Endodermal cell (in vitro differentiated cells): ENCODE results near the gene POU2AF2. TPM values are rescaled to one million over a fixed set of nuclear protein-coding genes. Genes with fewer than 3 reads are reported as not detected.

Experiments used
- DNase-seq: peaks from one replicate; pipeline ENCODE4 v3.0.0-alpha.2; 2017
- H3K27ac ChIP-seq: 2 replicates; pipeline ENCODE4 v1.5.1; 2013; ENCODE audit warnings: mild to moderate bottlenecking, low read depth, low read length, moderate library complexity
- H3K27me3 ChIP-seq: 2 replicates; pipeline ENCODE4 v1.6.1; 2013; ENCODE audit warnings: mild to moderate bottlenecking, low read length, moderate library complexity; ENCODE audit not compliant: insufficient read depth, control insufficient read depth, poor library complexity, severe bottlenecking
- H3K36me3 ChIP-seq: 2 replicates; pipeline ENCODE4 v1.7.0; 2013; ENCODE audit warnings: mild to moderate bottlenecking, low read length, moderate library complexity; ENCODE audit not compliant: control insufficient read depth, insufficient read depth
- H3K4me1 ChIP-seq: one replicate; pipeline ENCODE4 v1.7.0; 2013; ENCODE audit warnings: low read length; ENCODE audit not compliant: control insufficient read depth, insufficient read depth
- H3K4me3 ChIP-seq: 2 replicates; pipeline ENCODE4 v1.5.1; 2013; ENCODE audit warnings: mild to moderate bottlenecking, low read length, moderate library complexity
- H3K9ac ChIP-seq: 2 replicates; pipeline ENCODE4 v1.6.1; 2013; ENCODE audit warnings: mild to moderate bottlenecking, low read length, moderate library complexity; ENCODE audit not compliant: poor library complexity, severe bottlenecking; ENCODE audit errors: extremely low read depth
- H3K9me3 ChIP-seq: 2 replicates; pipeline ENCODE4 v1.6.1; 2013; ENCODE audit warnings: mild to moderate bottlenecking, low read length, moderate library complexity; ENCODE audit not compliant: control insufficient read depth
- H3K27ac Mint-ChIP-seq: 2 replicates; pipeline ENCODE4 v1.8.0; 2020; ENCODE audit warnings: mixed read lengths
- H3K27me3 Mint-ChIP-seq: 2 replicates; pipeline ENCODE4 v1.8.0; 2021; ENCODE audit warnings: mild to moderate bottlenecking, mixed read lengths; ENCODE audit not compliant: insufficient read depth
- H3K36me3 Mint-ChIP-seq: 2 replicates; pipeline ENCODE4 v1.8.0; 2020; ENCODE audit warnings: low read depth, mixed read lengths
- H3K4me1 Mint-ChIP-seq: 2 replicates; pipeline ENCODE4 v1.8.0; 2020; ENCODE audit warnings: mixed read lengths
- H3K4me3 Mint-ChIP-seq: 2 replicates; pipeline ENCODE4 v1.8.0; 2020; ENCODE audit warnings: mild to moderate bottlenecking, moderate library complexity, mixed read lengths
- H3K9me3 Mint-ChIP-seq: 2 replicates; pipeline ENCODE4 v1.8.0; 2020; ENCODE audit warnings: mild to moderate bottlenecking, mixed read lengths
- WGBS, 2 experiments: methylation state at CpG; one replicate each; pipeline versions ENCODE4 v1.1.5 to v1.1.7; 2013; ENCODE audit warnings: missing lambda C conversion rate in 2 of 2, mixed read lengths in 1 of 2; ENCODE audit not compliant: insufficient coverage in 1 of 2, insufficient read length in 1 of 2; 5-methylcytosine and 5-hydroxymethylcytosine counted together
- total RNA-seq, 2 donors: library from RNA; stranded (reverse); fragmentation: NEBNext Ultra II Directional in 1 of 2; extraction: Animal tissue kit (Norgen Biotek cat#: 25700) in 1 of 2; gene quantifications; 2 replicates in 1 of 2; 3 replicates in 1 of 2; pipeline ENCODE4 v1.2.1, GENCODE V29; 2021
- TF ChIP-seq, protein P1 (sequence below): fragments of 200-600 bp; sonication (generic); conservative IDR thresholded peaks from 2 replicates; pipeline ENCODE4 v1.5.0; 2021; ENCODE audit warnings: antibody characterized with exemption, mild to moderate bottlenecking

Gene POU2AF2
- total RNA-seq, 2 donors from 2014 or later: not detected

DNA sequence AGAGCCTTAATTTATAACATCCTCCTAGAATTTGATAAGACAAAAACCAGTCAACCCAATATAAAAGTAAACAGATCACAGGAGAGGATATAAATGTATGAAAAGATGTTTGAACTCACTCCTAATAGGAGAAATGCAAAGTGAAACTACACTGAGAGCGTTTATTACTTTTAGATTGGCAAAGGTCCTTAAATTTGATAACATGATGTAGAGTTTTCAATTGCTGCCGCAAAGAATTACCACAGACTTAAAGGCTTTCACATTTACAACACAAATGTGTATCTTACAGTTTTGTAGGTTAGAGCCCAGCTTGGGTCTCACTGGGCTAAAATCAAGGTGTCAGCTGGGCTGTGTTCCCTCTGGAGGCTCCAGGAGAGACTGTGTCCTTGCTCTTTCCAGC lies 9.1 kb upstream of the POU2AF2 start:
- H3K4me1 ChIP-seq: no peaks in the 10 kb centered on the region
- no peaks in the 10 kb centered on the region for H3K36me3 ChIP-seq
- no peak overlapping the region for H3K27ac Mint-ChIP-seq
- no peaks in the 10 kb centered on the region for H3K9me3 ChIP-seq
- H3K9me3 Mint-ChIP-seq: no peaks in the 10 kb centered on the region
- no peaks in the 10 kb centered on the region for H3K36me3 Mint-ChIP-seq
- H3K27me3 ChIP-seq: peaks cover 3% of the 10 kb centered on the region
- TF ChIP-seq, protein P1, sequence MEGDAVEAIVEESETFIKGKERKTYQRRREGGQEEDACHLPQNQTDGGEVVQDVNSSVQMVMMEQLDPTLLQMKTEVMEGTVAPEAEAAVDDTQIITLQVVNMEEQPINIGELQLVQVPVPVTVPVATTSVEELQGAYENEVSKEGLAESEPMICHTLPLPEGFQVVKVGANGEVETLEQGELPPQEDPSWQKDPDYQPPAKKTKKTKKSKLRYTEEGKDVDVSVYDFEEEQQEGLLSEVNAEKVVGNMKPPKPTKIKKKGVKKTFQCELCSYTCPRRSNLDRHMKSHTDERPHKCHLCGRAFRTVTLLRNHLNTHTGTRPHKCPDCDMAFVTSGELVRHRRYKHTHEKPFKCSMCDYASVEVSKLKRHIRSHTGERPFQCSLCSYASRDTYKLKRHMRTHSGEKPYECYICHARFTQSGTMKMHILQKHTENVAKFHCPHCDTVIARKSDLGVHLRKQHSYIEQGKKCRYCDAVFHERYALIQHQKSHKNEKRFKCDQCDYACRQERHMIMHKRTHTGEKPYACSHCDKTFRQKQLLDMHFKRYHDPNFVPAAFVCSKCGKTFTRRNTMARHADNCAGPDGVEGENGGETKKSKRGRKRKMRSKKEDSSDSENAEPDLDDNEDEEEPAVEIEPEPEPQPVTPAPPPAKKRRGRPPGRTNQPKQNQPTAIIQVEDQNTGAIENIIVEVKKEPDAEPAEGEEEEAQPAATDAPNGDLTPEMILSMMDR: no peak
- H3K9ac ChIP-seq: no peak overlapping the region
- no peak for DNase-seq
- no peak overlapping the region for H3K27ac ChIP-seq
- no peak overlapping the region for H3K4me3 Mint-ChIP-seq
- H3K27me3 Mint-ChIP-seq: peaks cover 4% of the 10 kb centered on the region
- no peak overlapping the region for H3K4me3 ChIP-seq
- peaks cover 4% of the 10 kb centered on the region for H3K4me1 Mint-ChIP-seq
- WGBS, 2 experiments: 95 to 100% methylated on average over 1 to 2 of the region's 2 CpGs

- H3K4me3 ChIP-seq: no peak overlapping the region
- Mint-ChIP-seq H3K4me1 (no peaks in the 10 kb centered on the region), H3K27ac (no peak overlapping the region), H3K4me3 (no peak overlapping the region), H3K36me3 (no peaks in the 10 kb centered on the region), H3K27me3 (peaks cover 10% of the 10 kb centered on the region), H3K9me3 (no peaks in the 10 kb centered on the region)
- H3K27ac ChIP-seq: no peak overlapping the region
- DNase-seq: no peak
- WGBS, 2 experiments: 70% methylated on average over 1 of the region's 1 CpG; no CpG with 5 or more reads in 1 of the 2 experiments
- no peaks in the 10 kb centered on the region for H3K9me3 ChIP-seq
- no peaks in the 10 kb centered on the region for H3K4me1 ChIP-seq
- TF ChIP-seq, protein P1: no peak
- H3K27me3 ChIP-seq: no peaks in the 10 kb centered on the region
- H3K9ac ChIP-seq: no peak overlapping the region
- H3K36me3 ChIP-seq: no peaks in the 10 kb centered on the region
These were observed 7.6 kb upstream of the POU2AF2 start for GRCh38 chr11:111237926-111238325.

DNA sequence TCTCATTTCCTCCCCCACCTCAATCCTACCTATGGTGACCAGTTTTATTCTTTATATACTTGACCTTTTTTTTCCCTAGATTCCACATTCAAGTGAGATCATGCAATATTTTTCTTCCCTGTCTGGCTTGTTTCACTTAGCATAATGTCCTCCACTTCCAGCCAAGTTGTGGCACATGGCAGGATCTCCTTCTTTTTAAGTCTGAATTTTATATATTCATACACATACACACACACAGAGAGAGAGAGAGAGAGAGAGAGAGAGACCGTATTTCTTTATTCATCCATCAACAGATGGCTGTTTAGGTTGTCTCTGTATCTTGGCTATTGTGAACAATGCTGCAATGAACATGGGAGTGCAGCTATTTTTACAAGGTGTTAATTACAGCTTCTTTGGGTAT lies 1.4 kb downstream of the POU2AF2 start:
- Mint-ChIP-seq H3K4me3 (no peak overlapping the region), H3K27me3 (peaks cover 15% of the 10 kb centered on the region), H3K36me3 (no peaks in the 10 kb centered on the region), H3K9me3 (no peaks in the 10 kb centered on the region), H3K4me1 (no peaks in the 10 kb centered on the region), H3K27ac (no peak overlapping the region)
- Histone ChIP-seq H3K27me3 (no peaks in the 10 kb centered on the region), H3K9me3 (no peaks in the 10 kb centered on the region), H3K4me1 (no peaks in the 10 kb centered on the region), H3K27ac (no peak overlapping the region), H3K4me3 (no peak overlapping the region), H3K36me3 (no peaks in the 10 kb centered on the region), H3K9ac (no peak overlapping the region)
- TF ChIP-seq, protein P1: no peak
- no peak for DNase-seq
- WGBS, 2 experiments: 83% methylated on average over 1 of the region's 1 CpG; no CpG with 5 or more reads in 1 of the 2 experiments
